ENCODE data around the gene MDFI.

MDFI gene

DNA sequence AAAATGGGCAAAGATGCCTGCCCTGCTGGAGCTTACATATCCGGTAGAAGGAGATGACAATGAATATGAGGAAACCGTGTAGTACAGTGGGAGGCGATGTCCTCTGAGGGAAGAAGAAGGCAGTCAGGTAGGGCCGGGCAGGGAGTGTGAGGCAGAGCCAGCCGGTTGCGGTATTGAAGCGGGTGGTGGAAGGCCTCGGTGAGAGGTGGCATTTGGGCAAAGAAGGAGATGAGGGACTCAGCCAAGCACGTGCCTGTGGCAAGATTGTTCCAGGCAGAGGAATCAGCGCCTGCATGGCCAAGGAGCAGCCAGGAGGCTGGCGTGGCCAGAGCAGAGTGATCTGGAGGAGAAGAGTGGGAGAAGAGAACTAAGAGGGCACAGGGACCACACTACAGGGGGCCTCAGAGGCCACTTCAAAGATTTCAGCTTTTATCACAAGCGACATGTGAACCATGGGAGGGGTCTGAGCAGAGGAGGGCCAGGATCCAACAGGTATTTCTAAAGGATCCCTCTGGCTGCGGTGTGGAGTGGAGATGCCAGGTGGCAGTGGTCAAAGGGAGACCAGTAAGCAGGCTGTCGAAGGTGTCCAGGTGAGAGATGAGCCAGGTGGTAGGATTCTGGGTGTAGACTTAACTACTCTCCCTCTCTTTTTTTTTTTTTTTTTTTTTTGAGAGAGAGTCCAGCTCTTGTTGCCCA, 13.8 kb downstream of the MDFI start:
- no peak for DNase-seq

DNA sequence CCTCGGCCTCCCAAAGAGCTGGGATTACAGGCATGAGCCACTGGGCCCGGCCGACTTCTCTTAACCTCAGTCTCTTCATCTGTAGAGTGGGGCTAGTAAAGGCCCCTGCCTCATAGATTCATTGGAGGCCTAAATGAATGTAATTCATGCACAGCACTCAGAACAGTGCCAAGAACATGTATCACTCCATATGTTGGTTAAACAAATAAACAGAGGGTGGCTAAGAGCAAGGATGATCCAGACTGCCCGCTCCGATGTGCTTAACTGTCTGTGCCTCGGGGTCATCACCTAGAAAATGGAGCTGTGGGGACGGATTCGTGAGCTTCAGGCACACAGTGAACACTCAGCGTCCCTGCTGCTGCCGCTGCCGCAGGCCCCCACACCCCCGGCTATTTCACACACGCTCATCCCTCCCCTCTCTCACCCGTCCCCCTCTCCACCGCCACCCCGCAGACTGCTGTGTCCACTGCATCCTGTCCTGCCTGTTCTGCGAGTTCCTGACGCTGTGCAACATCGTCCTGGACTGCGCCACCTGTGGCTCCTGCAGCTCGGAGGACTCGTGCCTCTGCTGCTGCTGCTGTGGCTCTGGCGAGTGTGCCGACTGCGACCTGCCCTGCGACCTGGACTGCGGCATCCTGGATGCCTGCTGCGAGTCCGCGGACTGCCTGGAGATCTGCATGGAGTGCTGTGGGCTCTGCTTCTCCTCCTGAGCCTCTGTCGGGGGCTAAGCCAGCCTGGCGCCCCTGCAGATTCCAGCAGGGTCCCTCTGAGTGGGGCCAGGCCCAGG, 14.8 kb downstream of the MDFI start:
- no peak for DNase-seq

DNA sequence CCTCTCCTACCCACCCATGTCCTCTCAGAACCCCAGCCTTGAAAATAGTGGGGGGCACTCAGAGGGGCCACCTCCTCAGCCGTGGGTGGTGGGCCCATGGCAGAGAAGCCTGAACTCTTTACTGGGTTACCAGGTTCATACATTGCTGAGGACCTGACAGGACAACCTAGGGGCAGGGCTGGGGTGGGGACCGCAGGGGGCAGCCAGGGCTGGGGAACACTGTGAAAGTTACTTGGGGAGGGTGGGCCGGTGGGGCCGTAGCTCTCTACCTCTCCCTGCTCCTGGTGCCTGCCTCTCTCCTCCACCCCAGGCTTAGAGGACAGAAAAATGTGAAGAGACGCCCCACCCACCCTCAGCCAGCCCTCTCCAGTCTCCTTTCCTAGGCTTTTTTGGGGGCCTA, 15.4 kb downstream of the MDFI start:
- no peak for DNase-seq

DNA sequence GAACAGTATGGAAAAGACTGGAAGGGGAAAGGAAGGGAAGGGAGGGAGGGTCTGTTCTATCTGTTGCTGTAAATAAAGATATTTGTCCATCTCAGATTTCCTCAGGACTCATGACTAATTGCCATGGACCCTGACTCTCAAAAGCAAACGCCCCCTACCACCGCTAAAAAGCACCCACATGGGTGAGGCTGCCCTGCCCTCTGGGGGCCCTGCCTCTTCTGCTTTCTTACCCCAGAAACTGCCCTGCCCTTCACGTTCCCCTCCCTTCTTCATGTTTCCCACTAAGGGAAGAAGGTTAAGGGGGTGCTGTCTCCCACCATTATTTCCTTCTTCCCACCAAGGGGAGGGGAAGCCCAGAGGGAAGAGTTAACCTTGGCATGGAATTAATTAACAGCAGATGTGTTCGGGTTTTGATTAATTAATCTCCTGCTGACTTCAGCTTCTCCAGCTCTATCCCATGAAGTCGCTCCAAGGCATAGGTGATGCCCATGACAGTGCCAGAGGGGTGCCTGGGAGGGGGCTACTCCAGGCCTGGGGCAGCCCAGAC, 16.0 kb downstream of the MDFI start:
- no peak for DNase-seq

DNA sequence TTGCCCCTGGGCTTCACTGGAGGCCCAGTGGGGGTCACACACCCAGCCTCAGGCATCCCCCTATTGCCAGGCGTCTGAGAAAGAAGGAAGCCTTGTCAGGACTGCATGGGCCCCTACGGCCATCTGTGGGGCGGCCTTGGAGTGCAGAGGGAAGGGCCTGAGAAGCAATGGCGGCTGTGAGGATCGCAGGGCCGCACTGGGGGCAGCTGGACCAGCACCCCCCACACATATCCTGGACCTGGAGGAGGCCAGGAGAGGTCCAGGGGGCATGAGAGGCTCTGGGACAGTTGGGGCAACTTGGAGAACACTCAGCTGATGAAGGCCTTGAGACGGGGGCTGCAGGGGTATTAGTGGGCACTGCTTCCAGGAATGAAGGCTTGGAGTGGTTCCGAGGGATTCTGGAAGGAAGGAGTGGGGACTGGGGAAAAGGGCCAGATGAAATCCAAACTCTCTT, 16.5 kb downstream of the MDFI start:
- no peak for DNase-seq

DNA sequence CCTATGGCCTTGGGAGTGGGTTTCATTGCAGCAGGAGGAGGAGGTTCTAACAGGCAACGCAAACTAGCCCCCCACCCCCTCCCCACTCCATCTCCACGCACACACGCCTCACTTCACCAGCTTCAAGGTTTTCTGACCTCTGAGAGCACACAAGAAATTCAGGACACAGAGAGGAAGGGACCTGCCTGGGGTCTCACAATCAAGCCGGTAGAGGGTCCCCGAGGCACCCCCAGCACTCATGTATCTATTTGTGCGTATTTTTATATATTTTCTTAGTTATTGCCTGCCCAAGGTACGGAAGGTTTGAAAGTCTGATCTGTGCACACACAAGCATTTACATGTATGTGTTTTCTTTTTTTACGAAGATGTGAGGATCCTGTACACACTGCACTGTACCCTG, 16.9 kb downstream of the MDFI start:
- DNase-seq = no peak

DNA sequence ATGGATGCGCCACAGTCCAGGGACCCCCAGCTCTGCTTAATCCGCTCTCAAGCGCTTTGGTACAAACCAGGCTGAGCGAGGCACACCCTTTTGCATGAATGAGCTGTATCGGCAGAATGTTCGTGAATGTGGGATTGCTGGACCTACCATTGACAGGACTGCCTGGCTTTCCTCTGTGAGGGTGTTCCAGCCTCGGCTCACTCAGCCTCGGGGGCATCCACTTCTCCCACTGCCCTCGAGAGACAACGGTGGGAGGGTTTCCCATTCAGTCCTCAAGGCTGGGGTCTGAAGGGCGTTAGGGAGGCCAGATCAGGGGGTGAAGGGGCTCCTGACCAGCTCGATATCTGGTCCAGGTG, 17.4 kb downstream of the MDFI start:
- DNase-seq = no peak

DNA sequence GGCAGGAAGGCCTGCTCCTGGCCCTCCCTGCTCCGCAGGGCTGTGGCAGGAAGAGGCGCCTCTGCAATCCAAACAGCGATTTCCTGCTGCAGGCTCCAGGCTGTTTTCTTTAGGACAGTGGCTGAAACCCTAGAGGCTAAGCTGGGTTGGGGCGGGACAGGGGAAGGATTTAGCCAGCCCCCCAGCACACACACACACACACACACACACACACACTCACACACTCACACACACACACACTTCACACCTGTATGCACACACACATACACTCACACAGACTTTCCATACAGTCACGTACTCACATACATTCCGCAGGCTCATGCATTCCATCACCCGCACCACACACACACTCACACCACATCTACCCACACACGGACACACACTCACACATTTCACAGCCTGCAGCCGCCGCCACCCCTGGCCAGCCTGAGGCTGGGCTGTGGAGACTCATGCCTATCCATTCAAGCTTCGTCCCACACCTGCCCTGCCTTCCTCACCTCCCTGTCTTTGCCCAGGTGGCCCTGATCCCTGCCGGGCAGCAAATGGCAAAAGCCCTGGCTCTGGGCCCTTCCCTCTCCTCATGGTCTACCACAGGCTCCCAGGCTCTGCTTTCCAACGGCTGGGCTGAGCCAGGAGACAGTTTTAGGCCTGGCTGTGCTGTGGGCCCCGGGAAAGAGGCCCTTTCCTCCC, 17.9 kb downstream of the MDFI start:
- no peak for DNase-seq

DNA sequence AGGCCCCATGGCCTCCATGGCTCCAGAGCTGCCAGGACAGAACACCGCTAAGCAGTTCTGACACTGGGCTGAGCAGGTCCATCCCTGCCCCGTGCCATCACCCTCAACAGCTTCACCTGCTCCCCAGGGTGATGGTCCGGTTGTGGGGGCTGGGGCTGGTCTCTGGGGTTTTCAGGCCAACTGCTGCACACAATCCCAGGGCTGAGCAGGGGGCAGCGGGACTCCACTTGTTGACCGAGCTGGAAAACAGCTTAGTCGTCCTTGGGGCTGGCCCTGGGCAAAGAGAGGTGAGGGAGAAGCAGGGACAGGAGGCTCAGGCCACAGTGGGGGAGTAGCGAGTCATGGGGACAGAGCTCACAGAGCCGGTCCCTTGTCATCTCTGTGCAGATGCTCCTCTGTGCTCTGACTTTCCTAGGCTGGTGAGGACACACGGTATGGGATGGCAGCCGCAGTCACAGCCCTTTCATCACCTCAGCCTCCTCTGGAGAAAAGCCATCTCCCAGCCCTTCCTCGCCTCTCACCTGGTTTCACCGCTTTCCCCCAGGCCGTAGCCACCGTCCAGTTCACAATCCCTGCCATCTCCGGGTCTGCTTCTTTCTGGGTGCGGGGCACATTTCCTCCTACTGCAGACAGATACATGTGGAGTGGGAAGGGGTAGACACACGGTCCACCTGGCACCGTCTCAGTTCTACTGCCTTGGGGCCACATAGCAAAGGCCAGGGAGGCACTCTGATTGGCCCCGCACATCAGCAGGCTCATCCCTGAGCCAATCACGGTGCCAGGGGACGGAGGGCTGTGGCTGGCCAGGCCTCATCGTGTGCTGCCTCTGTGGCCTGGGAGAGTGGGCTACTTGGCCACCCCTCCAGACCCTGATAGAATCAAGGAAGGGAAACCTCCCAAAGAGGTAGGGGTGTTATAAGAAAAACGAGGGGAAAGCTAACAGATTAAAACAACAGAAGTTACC, 19.1 kb downstream of the MDFI start:
- DNase-seq = no peak

DNA sequence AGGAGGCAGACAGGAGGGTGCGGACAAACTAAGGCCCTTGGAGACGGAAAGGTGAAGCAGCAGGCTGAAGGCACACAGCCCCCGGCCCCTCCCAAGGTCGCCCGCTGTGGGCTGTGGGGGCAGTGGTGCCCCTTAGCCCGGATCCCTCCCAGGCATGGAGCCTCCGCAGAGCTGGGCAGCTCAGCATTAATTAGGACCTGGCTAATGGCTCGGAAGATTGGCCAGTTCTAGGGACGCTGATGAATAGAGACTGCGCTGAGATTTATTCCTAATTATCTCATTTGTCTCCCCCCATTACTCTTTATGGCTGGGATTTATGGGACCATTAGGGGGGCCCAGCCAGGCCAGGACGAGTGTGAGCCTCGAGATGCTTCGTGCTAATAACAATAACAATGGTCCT, 20.4 kb downstream of the MDFI start:
- DNase-seq = no peak

DNA sequence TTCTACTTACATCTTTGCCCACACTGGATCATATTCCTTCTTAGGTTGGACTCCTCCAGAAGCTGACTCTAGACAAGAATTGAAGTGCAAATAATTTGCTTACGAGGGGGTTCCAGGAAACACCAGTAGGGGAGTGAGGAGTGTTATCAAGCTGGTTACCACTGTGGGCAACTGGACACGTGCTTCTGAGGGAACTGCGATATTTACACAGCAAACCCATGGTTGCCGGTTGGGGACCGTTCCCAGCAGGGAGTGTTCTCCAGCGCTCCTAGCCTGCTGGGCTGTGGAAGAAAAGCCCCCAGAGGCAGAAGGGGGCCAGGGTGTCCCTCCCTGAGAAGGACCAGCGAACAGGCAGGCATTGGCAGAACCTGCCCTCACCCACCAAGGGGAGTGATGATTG, 21.7 kb downstream of the MDFI start:
- no peak for DNase-seq

DNA sequence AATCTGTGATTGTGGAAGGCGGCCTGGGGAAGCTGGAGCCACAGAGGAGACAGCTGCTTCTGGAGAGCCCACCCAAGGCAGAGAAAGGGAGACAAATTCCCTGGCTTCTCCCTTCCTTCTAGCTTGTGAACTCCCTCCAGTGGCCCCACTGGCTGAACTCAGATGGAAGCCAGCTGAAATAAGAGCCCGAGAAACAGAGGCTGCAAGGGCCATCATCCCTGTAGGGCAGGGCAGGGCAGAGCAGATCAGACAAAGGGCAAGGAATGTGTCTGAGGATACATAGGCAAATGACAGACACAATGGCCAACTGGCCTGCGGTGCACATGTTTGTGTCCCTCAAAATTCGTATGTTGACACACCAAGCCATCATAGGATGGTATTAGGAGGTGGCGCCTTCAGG, 25.3 kb downstream of the MDFI start:
- no peak for DNase-seq

DNA sequence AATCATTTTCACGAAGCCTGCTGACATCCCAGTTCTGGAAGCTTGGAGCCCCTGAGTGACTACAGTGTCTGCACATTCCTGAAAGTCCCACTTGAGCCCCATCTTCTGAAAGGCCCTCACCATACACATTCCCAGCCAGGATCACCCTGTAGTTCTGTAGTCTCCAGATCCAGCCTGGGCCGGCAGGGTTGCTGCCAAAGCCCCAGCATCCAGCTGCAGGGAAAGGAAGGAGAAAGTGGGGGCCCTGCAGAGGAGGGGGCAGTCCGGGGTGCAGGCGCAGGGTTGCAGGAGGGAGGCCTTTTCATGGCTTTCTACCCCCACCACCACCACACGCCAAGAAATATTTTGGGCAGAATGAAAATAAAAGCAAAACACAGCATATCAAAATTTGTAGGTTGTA, 26.0 kb downstream of the MDFI start:
- no peak for DNase-seq

DNA sequence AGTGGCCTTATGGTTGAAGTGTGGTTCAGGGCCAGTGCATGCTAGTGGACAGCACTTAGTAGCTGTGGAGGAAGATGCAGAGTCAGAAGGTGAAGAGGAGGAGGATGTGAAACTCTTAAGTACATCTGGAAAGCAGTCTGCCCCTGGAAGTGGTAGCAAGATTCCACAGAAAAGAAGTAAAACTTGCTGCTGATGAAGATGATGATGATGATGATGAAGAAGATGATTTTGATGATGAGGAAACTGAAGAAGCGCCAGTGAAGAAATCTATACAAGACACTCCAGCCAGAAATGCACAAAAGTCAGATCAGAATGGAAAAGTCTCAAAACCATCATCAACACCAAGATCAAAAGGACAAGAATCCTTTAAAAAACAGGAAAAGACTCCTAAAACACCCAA, 28.9 kb downstream of the MDFI start:
- DNase-seq = no peak

DNA sequence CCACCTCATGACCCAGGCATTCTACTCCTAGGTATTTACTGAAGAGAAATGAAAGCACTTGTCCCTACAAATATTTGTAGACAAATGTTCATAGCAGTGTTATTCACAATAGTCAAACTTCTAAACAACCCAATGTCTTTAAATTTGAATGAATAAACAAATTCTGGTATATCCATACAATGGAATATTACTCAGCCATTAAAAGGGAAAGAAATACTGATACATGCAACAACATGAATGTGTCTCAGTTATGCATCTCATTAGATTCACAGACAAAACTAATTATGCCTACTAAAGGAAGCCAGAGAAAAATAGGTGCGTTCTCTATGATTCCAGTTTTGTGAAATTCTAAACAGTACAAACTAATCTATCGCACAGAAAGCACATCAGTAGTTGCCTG, 30.7 kb downstream of the MDFI start:
- no peak for DNase-seq

DNA sequence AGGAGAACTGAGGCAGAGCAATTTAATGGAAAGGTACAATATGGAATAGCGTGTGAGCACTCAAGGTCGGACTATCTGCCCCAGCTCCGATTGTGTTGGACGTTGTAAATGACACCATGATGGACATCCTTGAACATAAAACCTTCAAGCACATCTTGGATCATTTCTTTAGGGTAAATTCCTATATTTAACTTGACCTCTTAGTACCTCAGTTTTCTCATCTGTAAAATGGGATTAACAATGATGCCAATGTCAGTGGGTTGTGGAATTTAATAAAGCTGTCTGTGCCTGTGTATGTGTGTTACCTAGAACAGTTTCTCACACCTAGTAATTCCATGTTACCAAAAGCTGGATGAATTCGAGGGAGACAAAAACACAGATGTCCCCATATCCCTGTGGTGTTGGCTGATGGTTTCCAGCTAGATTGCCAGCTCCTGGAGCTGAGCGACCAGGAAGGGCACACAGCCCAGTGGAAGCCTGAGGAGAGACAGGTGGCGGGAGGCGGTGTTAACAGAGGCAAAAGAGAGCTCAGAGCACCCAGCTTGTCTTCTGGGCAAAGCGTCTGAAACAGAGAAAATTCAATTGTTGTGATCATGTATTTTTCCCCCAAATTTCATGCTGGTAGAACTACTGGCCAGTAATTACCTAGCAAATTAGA, 32.6 kb downstream of the MDFI start:
- DNase-seq = no peak

DNA sequence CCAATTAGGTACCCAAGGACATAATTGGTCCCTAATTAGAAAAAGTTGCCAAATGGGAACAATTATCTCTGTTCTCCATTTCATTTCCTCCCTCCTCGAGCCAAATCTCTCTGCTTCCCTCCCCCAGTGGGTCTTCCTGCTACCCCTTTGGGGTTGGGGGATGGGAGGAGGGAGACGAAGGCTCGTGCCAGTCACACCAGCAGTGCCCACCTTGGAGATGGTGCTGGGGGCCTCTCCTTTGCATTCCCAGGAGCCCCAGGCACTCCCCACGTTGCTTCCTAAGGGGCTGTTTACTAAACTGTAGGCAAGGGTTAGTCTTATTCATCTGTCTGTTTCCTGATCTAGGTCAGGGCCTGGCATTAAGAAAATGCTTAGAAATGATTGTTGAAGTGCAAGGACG, 33.1 kb downstream of the MDFI start:
- no peak for DNase-seq

DNA sequence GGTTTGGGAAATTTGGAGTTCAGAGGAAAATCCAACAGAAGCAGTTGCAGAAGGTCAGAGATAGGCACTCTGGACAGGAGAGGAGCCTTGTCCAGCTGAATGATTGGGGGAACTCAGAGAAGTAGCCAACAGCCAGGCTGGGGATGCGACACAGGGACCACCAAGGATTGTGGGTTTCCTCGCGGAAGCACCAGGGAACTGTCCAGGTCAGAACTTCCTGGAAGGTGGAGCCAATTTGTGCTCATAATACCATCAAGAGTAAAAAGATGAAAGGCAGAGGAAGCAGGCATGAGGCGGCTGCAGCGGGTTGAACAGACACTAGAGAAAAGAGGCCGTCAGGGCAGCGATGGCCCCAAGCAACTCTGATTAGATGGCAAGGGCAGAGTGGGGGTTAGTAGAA, 33.7 kb downstream of the MDFI start:
- DNase-seq = no peak

DNA sequence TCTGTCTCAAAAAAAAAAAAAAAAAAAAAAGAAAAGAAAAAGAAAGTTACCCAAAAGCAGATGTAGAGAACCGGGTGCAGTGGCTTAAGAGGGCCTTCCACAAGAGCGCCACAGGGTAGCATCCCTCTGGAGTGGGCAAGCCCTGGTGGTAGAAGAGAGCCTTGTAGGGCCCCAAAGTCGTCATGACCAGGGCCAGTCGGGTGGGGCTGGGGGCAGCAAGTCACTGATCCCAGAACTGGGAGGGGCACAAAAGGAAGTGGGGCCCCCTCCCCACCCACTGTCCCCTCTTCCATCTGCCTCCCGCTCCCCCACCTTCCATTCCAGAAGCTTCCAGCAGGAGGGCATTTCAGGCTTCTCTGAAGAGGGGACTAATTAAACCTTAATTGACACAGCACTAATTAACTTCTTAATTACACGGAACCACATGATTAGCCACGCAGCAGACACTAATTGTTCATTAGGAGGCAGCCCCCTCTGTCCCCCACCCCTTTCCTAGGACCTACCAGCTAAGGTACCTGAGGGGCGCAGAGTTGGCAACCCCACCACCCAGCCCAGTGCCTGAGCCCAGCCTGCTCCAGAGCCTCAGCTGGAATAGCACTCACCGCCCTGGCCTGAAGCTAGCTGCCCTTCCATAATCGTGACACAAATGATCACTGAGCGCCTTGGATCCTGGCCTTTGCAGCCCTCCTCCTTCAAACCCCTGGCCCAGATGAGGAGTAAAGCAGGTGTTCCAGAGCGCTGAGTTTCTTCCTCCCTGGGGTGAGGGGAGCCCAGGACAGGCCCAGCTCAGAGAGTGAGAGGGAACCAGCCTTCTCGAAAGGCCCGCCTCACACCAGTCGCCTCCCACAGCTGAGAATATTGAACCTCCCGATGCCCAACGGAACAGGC, 34.8 kb downstream of the MDFI start:
- DNase-seq = no peak

DNA sequence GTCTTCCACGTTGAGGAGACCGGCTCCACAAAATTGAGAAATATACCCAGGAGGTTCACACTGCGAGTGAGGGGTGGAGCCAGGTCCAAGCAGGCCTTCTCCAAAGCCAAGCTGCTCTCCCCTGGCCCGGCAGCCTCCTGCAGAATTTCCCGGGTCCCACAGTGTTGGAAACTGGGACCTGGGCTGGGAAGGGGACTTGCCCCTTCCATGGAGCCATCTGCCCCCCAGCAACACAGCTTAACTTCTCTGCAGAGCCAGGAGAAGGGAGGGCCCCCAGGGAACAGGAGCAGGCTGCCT, 35.4 kb downstream of the MDFI start:
- DNase-seq = no peak

Measured in activated CD4-positive, alpha-beta T cell treated with anti-CD3 and anti-CD28 coated beads, Interleukin-2, Interleukin-6, amounts not matched to agents 100 ng/mL and 50 ng/mL, durations not matched to agents 16 hours and 8 hours (primary cell).